Astrocyte (in vitro differentiated cells and primary cell): Measurements from ENCODE around the gene GPRC5D. TPM values are rescaled to one million over a fixed set of nuclear protein-coding genes. Genes with fewer than 3 reads are reported as not detected.

Source experiments
- DNase-seq: peaks from one replicate; pipeline ENCODE4 v3.0.0-alpha.2; 2010; ENCODE audit warnings: low read depth
- FAIRE-seq: peaks from 2 replicates; lab custom pipeline; 2011; peaks lifted over from hg19 to GRCh38; lab: Jason Lieb, UNC
- H2AFZ ChIP-seq: 2 replicates; pipeline ENCODE4 v1.6.0; 2012; ENCODE audit warnings: low read depth, low read length, inconsistent platforms
- H3K27ac ChIP-seq: 2 replicates; pipeline ENCODE4 v1.5.1; 2011; ENCODE audit warnings: low read depth, low read length, inconsistent platforms
- H3K27me3 ChIP-seq: 2 replicates; pipeline ENCODE4 v1.6.0; 2011; ENCODE audit warnings: low read length, inconsistent platforms; ENCODE audit not compliant: insufficient read depth
- H3K36me3 ChIP-seq: 2 replicates; pipeline ENCODE4 v1.5.1; 2011; ENCODE audit warnings: low read length, inconsistent platforms; ENCODE audit not compliant: insufficient read depth
- H3K4me1 ChIP-seq: 2 replicates; pipeline ENCODE4 v1.5.1; 2011; ENCODE audit warnings: low read length, inconsistent platforms; ENCODE audit not compliant: insufficient read depth
- H3K4me2 ChIP-seq: 2 replicates; pipeline ENCODE4 v1.6.0; 2012; ENCODE audit warnings: low read length, inconsistent platforms
- H3K4me3 ChIP-seq: 2 replicates; pipeline ENCODE4 v1.5.1; 2011; ENCODE audit warnings: low read depth, mild to moderate bottlenecking, low read length, inconsistent platforms; ENCODE audit not compliant: insufficient read depth
- H3K79me2 ChIP-seq: 2 replicates; pipeline ENCODE4 v1.6.0; 2012; ENCODE audit warnings: mild to moderate bottlenecking, low read length, inconsistent platforms; ENCODE audit not compliant: insufficient read depth
- H3K9ac ChIP-seq: 2 replicates; pipeline ENCODE4 v1.6.0; 2012; ENCODE audit warnings: mild to moderate bottlenecking, low read length, inconsistent platforms
- H3K9me3 ChIP-seq: 2 replicates; pipeline ENCODE4 v1.5.1; 2012; ENCODE audit warnings: low read depth, mild to moderate bottlenecking, low read length, inconsistent platforms; ENCODE audit not compliant: insufficient read depth
- H4K20me1 ChIP-seq: 2 replicates; pipeline ENCODE4 v1.6.0; 2012; ENCODE audit warnings: low read length, inconsistent platforms; ENCODE audit not compliant: insufficient read depth
- H3K27ac Mint-ChIP-seq: one replicate; pipeline ENCODE4 v1.8.0; 2021; ENCODE audit warnings: mild to moderate bottlenecking, mixed read lengths; ENCODE audit not compliant: unreplicated experiment
- H3K27me3 Mint-ChIP-seq: one replicate; pipeline ENCODE4 v1.8.0; 2021; ENCODE audit warnings: low read depth, mixed read lengths; ENCODE audit not compliant: unreplicated experiment
- H3K36me3 Mint-ChIP-seq: one replicate; pipeline ENCODE4 v1.8.0; 2021; ENCODE audit warnings: low read depth, mixed read lengths; ENCODE audit not compliant: unreplicated experiment
- H3K4me1 Mint-ChIP-seq: one replicate; pipeline ENCODE4 v1.8.0; 2021; ENCODE audit warnings: low read depth, mixed read lengths; ENCODE audit not compliant: unreplicated experiment
- H3K4me3 Mint-ChIP-seq: one replicate; pipeline ENCODE4 v1.8.0; 2021; ENCODE audit warnings: mild to moderate bottlenecking, moderate library complexity, mixed read lengths; ENCODE audit not compliant: unreplicated experiment
- H3K9me3 Mint-ChIP-seq: one replicate; pipeline ENCODE4 v1.8.0; 2021; ENCODE audit warnings: mild to moderate bottlenecking, mixed read lengths; ENCODE audit not compliant: unreplicated experiment
- EZH2 ChIP-seq: IDR thresholded peaks from 2 replicates; pipeline ENCODE4 v1.6.1; 2012; ENCODE audit warnings: mild to moderate bottlenecking, low read length, inconsistent platforms; ENCODE audit not compliant: insufficient read depth
- total RNA-seq: library from RNA; stranded (reverse); gene quantifications from 2 replicates; pipeline ENCODE4 v1.2.1, GENCODE V29; 2021
- TF ChIP-seq, protein P1 (sequence below): IDR thresholded peaks from 2 replicates; pipeline ENCODE4 v1.5.1; 2011; ENCODE audit warnings: low read depth, mild to moderate bottlenecking, inconsistent platforms, low read length, moderate library complexity; ENCODE audit not compliant: insufficient read depth

GPRC5D gene
- total RNA-seq, 1 donor from 2014 or later = not detected

DNA sequence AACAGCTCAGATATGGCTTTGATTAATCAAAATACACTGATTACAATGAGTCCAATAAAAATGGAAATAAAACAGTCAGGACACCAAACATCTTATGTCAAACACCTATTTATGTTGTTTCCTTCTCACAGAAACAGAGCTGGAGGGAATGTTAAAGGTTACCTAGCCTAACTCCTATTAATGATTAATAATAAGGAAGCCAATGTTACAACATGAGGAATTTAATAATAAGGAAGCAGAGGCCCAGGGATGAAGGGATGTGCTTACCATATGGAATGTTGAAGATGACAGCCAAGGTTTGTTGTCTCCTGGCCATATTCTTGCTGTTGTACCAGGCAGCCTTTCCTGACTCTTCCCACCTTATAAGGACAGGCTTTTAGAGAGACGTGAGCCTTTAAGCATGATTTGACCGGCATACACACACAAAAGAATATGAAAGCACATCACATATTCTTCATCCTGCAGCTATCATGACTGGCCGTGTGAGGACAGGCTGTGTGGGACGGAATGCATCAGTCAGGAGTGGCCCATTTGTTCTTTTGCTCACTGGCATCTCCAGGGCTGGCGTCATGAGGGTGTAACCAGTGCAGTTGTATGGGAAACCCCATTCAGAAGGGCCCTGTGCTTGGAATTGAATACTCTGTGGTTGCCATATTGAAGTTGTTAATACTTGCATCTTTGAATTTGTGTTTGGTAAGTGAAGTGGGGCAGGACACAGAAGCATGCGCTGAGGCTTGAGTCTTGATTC, 3.1 kb upstream of the GPRC5D start:
- H3K4me1 ChIP-seq = no peaks in the 10 kb centered on the region
- H3K4me3 ChIP-seq = no peak overlapping the region
- no peak overlapping the region for H3K4me2 ChIP-seq
- H3K79me2 ChIP-seq = no peaks in the 10 kb centered on the region
- H3K27me3 ChIP-seq = no peaks in the 10 kb centered on the region
- no peaks in the 10 kb centered on the region for H4K20me1 ChIP-seq
- no peaks in the 10 kb centered on the region for H3K36me3 ChIP-seq
- DNase-seq (no peak), FAIRE-seq (no peak)
- no peak overlapping the region for H2AFZ ChIP-seq
- Mint-ChIP-seq H3K36me3 (no peaks in the 10 kb centered on the region), H3K27me3 (peaks cover 4% of the 10 kb centered on the region), H3K4me3 (no peak overlapping the region), H3K27ac (no peak overlapping the region), H3K9me3 (no peaks in the 10 kb centered on the region), H3K4me1 (peaks cover 3% of the 10 kb centered on the region)
- TF ChIP-seq, protein P1, sequence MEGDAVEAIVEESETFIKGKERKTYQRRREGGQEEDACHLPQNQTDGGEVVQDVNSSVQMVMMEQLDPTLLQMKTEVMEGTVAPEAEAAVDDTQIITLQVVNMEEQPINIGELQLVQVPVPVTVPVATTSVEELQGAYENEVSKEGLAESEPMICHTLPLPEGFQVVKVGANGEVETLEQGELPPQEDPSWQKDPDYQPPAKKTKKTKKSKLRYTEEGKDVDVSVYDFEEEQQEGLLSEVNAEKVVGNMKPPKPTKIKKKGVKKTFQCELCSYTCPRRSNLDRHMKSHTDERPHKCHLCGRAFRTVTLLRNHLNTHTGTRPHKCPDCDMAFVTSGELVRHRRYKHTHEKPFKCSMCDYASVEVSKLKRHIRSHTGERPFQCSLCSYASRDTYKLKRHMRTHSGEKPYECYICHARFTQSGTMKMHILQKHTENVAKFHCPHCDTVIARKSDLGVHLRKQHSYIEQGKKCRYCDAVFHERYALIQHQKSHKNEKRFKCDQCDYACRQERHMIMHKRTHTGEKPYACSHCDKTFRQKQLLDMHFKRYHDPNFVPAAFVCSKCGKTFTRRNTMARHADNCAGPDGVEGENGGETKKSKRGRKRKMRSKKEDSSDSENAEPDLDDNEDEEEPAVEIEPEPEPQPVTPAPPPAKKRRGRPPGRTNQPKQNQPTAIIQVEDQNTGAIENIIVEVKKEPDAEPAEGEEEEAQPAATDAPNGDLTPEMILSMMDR = no peak
- no peak for TF ChIP-seq EZH2
- H3K9me3 ChIP-seq = no peaks in the 10 kb centered on the region
- no peak overlapping the region for H3K27ac ChIP-seq
- no peak overlapping the region for H3K9ac ChIP-seq

DNA sequence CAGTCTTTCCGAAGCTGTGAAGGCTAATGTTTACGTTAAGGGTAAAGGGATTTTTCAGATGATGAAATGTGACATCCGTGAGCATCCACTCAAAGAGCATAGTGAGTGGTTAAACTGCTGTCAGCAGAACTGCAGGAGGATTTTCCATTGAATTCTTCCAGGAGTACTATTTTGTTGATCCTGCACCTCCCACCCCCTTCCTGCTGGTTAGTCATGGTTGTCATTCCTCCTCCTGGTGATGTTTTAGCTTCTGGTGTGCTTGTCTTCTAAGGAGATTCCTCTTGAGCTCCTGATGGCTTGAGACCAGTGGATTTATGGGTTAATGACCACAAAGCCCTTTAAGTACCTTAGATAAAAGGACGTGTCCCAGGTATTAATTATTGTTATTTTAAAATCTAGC, 2.4 kb upstream of the GPRC5D start:
- FAIRE-seq (no peak), DNase-seq (peak; percentile 45)
- Mint-ChIP-seq H3K36me3 (no peaks in the 10 kb centered on the region), H3K27me3 (peaks cover 10% of the 10 kb centered on the region), H3K27ac (no peak overlapping the region), H3K9me3 (peaks cover 1% of the 10 kb centered on the region), H3K4me1 (peaks cover 3% of the 10 kb centered on the region), H3K4me3 (no peak overlapping the region)
- TF ChIP-seq, protein P1 = no peak
- TF ChIP-seq EZH2 = no peak
- Histone ChIP-seq H3K79me2 (no peaks in the 10 kb centered on the region), H3K4me2 (no peak overlapping the region), H3K4me3 (no peak overlapping the region), H3K27me3 (no peaks in the 10 kb centered on the region), H3K9me3 (no peaks in the 10 kb centered on the region), H3K36me3 (no peaks in the 10 kb centered on the region), H3K27ac (no peak overlapping the region), H2AFZ (no peak overlapping the region), H4K20me1 (no peaks in the 10 kb centered on the region), H3K9ac (no peak overlapping the region), H3K4me1 (no peaks in the 10 kb centered on the region)

DNA sequence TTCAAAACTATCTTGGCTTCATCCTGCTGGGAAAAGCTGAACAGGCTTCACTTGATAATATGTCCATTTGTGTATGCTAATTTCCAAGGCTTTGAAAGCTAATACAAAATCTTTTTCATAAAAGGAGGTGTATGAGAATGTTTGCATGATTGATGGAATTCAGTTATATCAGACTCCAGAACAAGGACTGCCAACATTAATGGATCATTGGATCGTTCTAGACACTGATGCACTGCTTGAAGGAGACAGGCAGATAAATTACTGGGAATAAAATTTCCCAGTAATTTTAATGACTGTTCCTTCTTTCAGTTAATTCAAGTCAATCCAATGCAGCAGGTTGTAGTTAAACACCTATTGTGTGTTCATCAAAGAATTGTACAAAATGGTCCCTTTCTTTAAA, 466 bp downstream of the GPRC5D start:
- Histone ChIP-seq H2AFZ (no peak overlapping the region), H3K4me2 (no peak overlapping the region), H4K20me1 (no peaks in the 10 kb centered on the region), H3K79me2 (no peaks in the 10 kb centered on the region), H3K9ac (no peak overlapping the region), H3K27ac (no peak overlapping the region), H3K9me3 (no peaks in the 10 kb centered on the region), H3K27me3 (no peaks in the 10 kb centered on the region), H3K4me3 (no peak overlapping the region), H3K4me1 (no peaks in the 10 kb centered on the region), H3K36me3 (no peaks in the 10 kb centered on the region)
- Mint-ChIP-seq H3K27ac (no peak overlapping the region), H3K4me3 (no peak overlapping the region), H3K4me1 (peaks cover 3% of the 10 kb centered on the region), H3K36me3 (no peaks in the 10 kb centered on the region), H3K9me3 (peaks cover 2% of the 10 kb centered on the region), H3K27me3 (peaks cover 11% of the 10 kb centered on the region)
- no peak for FAIRE-seq
- TF ChIP-seq EZH2 = no peak
- TF ChIP-seq, protein P1 = no peak
- no peak for DNase-seq
